Measurements from ENCODE around the gene RTBDN.

DNA sequence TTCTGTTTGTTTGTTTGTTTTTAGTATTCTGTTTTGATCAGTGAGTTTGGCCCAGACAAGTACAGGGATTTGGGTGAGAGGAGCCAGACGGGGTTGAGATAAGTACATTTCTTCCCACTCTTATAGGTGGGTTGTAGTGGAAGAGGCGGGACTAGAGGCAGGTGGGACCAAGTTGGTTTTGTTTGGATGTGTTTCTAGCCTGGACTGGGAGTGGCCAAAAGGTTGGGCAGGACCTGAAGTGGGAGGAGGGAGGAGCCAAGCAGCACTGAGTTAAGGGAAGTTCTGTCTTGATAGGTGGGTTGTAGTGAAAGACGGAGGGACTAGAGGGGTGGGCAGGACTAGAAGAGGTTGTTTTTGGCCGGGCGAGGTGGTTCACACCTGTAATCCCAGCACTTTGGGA lies 37.9 kb upstream of the RTBDN start:
- TF ChIP-seq REST (IDR thresholded peaks at IDR 0.05; ENCODE audit: low read depth) (no peak), SP1 (IDR thresholded peaks at IDR 0.05; ENCODE audit: low read depth) (no peak), CTCF (IDR thresholded peaks at IDR 0.05 in 2 of 3, conservative IDR thresholded peaks at IDR 0.05 in 1 of 3; ENCODE audit: borderline replicate concordance in 1 of 3, insufficient read depth in 1 of 3, low read depth in 2 of 3, low read length in 2 of 3) (no peak), ZNF274 (IDR thresholded peaks at IDR 0.05; ENCODE audit: low read depth, low read length) (no peak), POLR2AphosphoS5 (IDR thresholded peaks at IDR 0.05; ENCODE audit: low read depth, low read length) (no peak), EZH2phosphoT487 (IDR thresholded peaks at IDR 0.05; ENCODE audit: borderline replicate concordance) (no peak), ELF1 (IDR thresholded peaks at IDR 0.05; ENCODE audit: borderline replicate concordance, low read depth) (no peak), POLR2A (IDR thresholded peaks at IDR 0.05; ENCODE audit: borderline replicate concordance, extremely low read depth, insufficient read depth, insufficient read length) (no peak), CEBPB (IDR thresholded peaks at IDR 0.05; ENCODE audit: low read depth) (no peak), YY1 (IDR thresholded peaks at IDR 0.05; ENCODE audit: extremely low read depth, insufficient replicate concordance, low read depth, low read length) (no peak), CBX3 (IDR thresholded peaks at IDR 0.05; ENCODE audit: low read depth) (no peak), EZH2 (IDR thresholded peaks at IDR 0.05) (no peak), ZBTB33 (IDR thresholded peaks at IDR 0.05; ENCODE audit: extremely low read depth, insufficient replicate concordance, low read length) (no peak)
- TF ChIP-seq, protein P1, sequence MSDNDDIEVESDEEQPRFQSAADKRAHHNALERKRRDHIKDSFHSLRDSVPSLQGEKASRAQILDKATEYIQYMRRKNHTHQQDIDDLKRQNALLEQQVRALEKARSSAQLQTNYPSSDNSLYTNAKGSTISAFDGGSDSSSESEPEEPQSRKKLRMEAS (IDR thresholded peaks at IDR 0.05), result no peak

Measured in HCT116 (cell line).